SH-SY5Y (cell line): Measurements from ENCODE around the gene LRCH4.

Source experiments
- GATA2 ChIP-seq: IDR thresholded peaks from 2 replicates; pipeline ENCODE4 v1.6.1; 2011; ENCODE audit warnings: mild to moderate bottlenecking, low read depth, low read length
- GATA3 ChIP-seq: IDR thresholded peaks from 2 replicates; pipeline ENCODE4 v1.6.1; 2011; ENCODE audit warnings: low read depth, mild to moderate bottlenecking, low read length, moderate library complexity

- no peak for TF ChIP-seq GATA3
- TF ChIP-seq GATA2, result no peak
Observed at GRCh38 chr7:100576384-100576993, 9.4 kb downstream of the LRCH4 start.
